Parathyroid adenoma (tissue), 2 donors: ENCODE measurements around the gene DTX4.
A peak's percentile ranks its signal among the peaks of the same experiment; 100 is the strongest.

Experiments
- H2AFZ ChIP-seq: fragments of 300-600 bp; sonication (generic); one replicate; pipeline ENCODE4 v1.7.0; 2017; ENCODE audit warnings: antibody characterized with exemption, mild to moderate bottlenecking
- H3K27ac ChIP-seq: fragments of 300-600 bp; sonication (generic); one replicate; pipeline ENCODE4 v1.7.0; 2017
- H3K27me3 ChIP-seq: fragments of 300-600 bp; sonication (generic); one replicate; pipeline ENCODE4 v1.7.0; 2017; ENCODE audit warnings: low read length; ENCODE audit not compliant: control insufficient read depth, insufficient read depth
- H3K36me3 ChIP-seq: fragments of 300-600 bp; sonication (generic); one replicate; pipeline ENCODE4 v1.7.0; 2017; ENCODE audit warnings: low read length; ENCODE audit not compliant: control insufficient read depth, insufficient read depth
- H3K4me1 ChIP-seq: fragments of 300-600 bp; sonication (generic); one replicate; pipeline ENCODE4 v1.7.0; 2017; ENCODE audit warnings: control low read depth
- H3K4me2 ChIP-seq: fragments of 300-600 bp; sonication (generic); one replicate; pipeline ENCODE4 v1.7.0; 2017; ENCODE audit warnings: low read length
- H3K4me3 ChIP-seq: fragments of 300-600 bp; sonication (generic); one replicate; pipeline ENCODE4 v1.7.0; 2017; ENCODE audit warnings: low read depth, low read length
- H3K79me2 ChIP-seq: fragments of 300-600 bp; sonication (generic); one replicate; pipeline ENCODE4 v1.7.0; 2017; ENCODE audit warnings: control low read depth
- H3K9ac ChIP-seq: fragments of 300-600 bp; sonication (generic); one replicate; pipeline ENCODE4 v1.7.0; 2017; ENCODE audit warnings: mild to moderate bottlenecking
- H3K9me3 ChIP-seq: fragments of 300-600 bp; sonication (generic); one replicate; pipeline ENCODE4 v1.7.0; 2017; ENCODE audit warnings: low read length; ENCODE audit not compliant: control insufficient read depth
- CTCF ChIP-seq: fragments of 300-600 bp; sonication (generic); IDR thresholded peaks from one replicate; pipeline ENCODE4 v1.7.0; 2017; ENCODE audit warnings: antibody characterized with exemption, mild to moderate bottlenecking
- donor health status: primary hyperparathyroidism.

Gene DTX4

GRCh38 chr11:59207988-59208451 is 36.1 kb downstream of the DTX4 start:
- no peak overlapping the region for H3K4me2 ChIP-seq
- H3K9ac ChIP-seq = no peak overlapping the region
- H3K27ac ChIP-seq = no peak overlapping the region
- no peaks in the 10 kb centered on the region for H3K79me2 ChIP-seq
- no peak overlapping the region for H3K4me3 ChIP-seq
- no peaks in the 10 kb centered on the region for H3K9me3 ChIP-seq
- no peak overlapping the region for H2AFZ ChIP-seq
- no peaks in the 10 kb centered on the region for H3K36me3 ChIP-seq
- TF ChIP-seq CTCF = peak; percentile 52
- H3K27me3 ChIP-seq = no peaks in the 10 kb centered on the region
- no peaks in the 10 kb centered on the region for H3K4me1 ChIP-seq

- Histone ChIP-seq H3K36me3 (no peaks in the 10 kb centered on the region), H3K9ac (no peak overlapping the region), H3K9me3 (no peaks in the 10 kb centered on the region), H3K27ac (no peak overlapping the region), H3K4me1 (no peaks in the 10 kb centered on the region), H3K4me2 (no peak overlapping the region), H3K4me3 (no peak overlapping the region), H3K79me2 (no peaks in the 10 kb centered on the region), H2AFZ (no peak overlapping the region), H3K27me3 (no peaks in the 10 kb centered on the region)
- TF ChIP-seq CTCF = no peak
These were observed 37.0 kb downstream of the DTX4 start for GRCh38 chr11:59208956-59209355.

- no peak for TF ChIP-seq CTCF
- Histone ChIP-seq H3K9me3 (no peaks in the 10 kb centered on the region), H3K4me1 (no peaks in the 10 kb centered on the region), H3K4me2 (no peak overlapping the region), H3K27me3 (no peaks in the 10 kb centered on the region), H3K36me3 (no peaks in the 10 kb centered on the region), H3K27ac (no peak overlapping the region), H3K9ac (no peak overlapping the region), H2AFZ (no peak overlapping the region), H3K4me3 (no peak overlapping the region), H3K79me2 (no peaks in the 10 kb centered on the region)
These were observed 40.3 kb downstream of the DTX4 start for GRCh38 chr11:59212222-59212621.

- no peak for TF ChIP-seq CTCF
- no peak within 1 kb of the TSS for H3K9ac ChIP-seq
- H3K4me1 ChIP-seq = no peaks in the 10 kb centered on the region
- no peak within 1 kb of the TSS for H2AFZ ChIP-seq
- no peak within 1 kb of the TSS for H3K4me3 ChIP-seq
- no peaks in the 10 kb centered on the region for H3K79me2 ChIP-seq
- no peak within 1 kb of the TSS for H3K4me2 ChIP-seq
- no peaks in the 10 kb centered on the region for H3K27me3 ChIP-seq
- no peaks in the 10 kb centered on the region for H3K9me3 ChIP-seq
- no peak within 1 kb of the TSS for H3K27ac ChIP-seq
- no peaks in the 10 kb centered on the region for H3K36me3 ChIP-seq
These were observed 41.1 kb downstream of the DTX4 start, which contains the start of gene MPEG1 for GRCh38 chr11:59212744-59213631. Gene MPEG1, minus strand, starts transcription at chr11:59212927. Its CDS starts 62 bp downstream, at chr11:59212865.
